BE2C (cell line): ENCODE measurements around the gene THSD7B.

Experiments used
- DNase-seq: peaks from one replicate; pipeline ENCODE4 v3.0.0-alpha.2; 2020
- H3K27me3 ChIP-seq: fragments of 250-450 bp; sonication (Bioruptor Pico); 2 replicates; pipeline ENCODE4 v1.5.1; 2020; ENCODE audit warnings: mild to moderate bottlenecking
- H3K36me3 ChIP-seq: fragments of 250-450 bp; sonication (Bioruptor Pico); 2 replicates; pipeline ENCODE4 v1.5.1; 2020; ENCODE audit warnings: mild to moderate bottlenecking
- H3K4me1 ChIP-seq: fragments of 250-450 bp; sonication (Bioruptor Pico); 2 replicates; pipeline ENCODE4 v1.5.1; 2020
- H3K4me3 ChIP-seq: 2 replicates; pipeline ENCODE4 v1.5.1; 2011; ENCODE audit warnings: low read depth, low read length
- H3K9me3 ChIP-seq: fragments of 250-450 bp; sonication (Bioruptor Pico); 2 replicates; pipeline ENCODE4 v1.5.1; 2020
- TF ChIP-seq, protein P1 (sequence below): IDR thresholded peaks from 2 replicates; pipeline ENCODE4 v1.5.1; 2012; ENCODE audit warnings: mild to moderate bottlenecking, low read depth, low read length

The THSD7B gene

DNA sequence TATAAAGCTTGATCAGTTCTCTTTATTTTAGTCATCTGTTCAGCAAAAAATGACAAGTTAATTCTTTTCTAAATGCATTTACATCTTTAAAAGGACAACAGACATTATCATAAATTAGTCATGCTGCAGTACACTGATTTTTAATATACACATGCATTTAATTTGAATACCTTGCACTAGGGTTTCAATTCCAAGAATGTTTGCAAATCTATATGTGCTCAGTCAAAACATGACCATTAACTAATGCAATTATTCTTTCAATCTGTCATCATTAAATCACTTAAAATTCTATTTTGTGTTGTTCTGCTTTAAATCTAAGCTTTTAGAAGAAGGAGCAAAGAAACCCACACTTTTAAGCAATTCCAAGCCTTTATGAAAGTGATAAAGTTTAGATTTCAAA, 342.6 kb downstream of the THSD7B start:
- no peak for DNase-seq
- H3K27me3 ChIP-seq: no peaks in the 10 kb centered on the region
- no peaks in the 10 kb centered on the region for H3K4me1 ChIP-seq
- TF ChIP-seq, protein P1, sequence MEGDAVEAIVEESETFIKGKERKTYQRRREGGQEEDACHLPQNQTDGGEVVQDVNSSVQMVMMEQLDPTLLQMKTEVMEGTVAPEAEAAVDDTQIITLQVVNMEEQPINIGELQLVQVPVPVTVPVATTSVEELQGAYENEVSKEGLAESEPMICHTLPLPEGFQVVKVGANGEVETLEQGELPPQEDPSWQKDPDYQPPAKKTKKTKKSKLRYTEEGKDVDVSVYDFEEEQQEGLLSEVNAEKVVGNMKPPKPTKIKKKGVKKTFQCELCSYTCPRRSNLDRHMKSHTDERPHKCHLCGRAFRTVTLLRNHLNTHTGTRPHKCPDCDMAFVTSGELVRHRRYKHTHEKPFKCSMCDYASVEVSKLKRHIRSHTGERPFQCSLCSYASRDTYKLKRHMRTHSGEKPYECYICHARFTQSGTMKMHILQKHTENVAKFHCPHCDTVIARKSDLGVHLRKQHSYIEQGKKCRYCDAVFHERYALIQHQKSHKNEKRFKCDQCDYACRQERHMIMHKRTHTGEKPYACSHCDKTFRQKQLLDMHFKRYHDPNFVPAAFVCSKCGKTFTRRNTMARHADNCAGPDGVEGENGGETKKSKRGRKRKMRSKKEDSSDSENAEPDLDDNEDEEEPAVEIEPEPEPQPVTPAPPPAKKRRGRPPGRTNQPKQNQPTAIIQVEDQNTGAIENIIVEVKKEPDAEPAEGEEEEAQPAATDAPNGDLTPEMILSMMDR: no peak
- H3K36me3 ChIP-seq: no peaks in the 10 kb centered on the region
- no peaks in the 10 kb centered on the region for H3K9me3 ChIP-seq
- no peak overlapping the region for H3K4me3 ChIP-seq

DNA sequence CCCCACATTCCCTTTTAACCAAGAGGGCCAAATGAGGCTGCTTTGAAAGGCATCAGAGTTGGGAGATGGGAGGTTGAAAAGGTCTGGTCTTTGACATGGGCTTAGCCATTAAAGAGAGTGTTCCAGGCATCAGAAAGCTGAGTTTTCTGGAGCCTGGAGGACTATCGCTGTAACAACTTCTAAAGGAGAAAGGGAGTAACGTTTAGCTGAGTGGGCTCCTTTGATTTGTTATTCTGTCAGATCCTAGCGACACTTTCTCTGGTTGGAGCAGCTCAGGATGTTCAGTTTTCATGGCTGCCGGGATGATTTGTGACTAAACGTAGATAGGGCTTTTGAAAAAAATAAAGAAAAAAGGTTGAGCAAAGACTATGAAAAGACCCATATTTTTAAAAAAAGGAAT, 346.6 kb downstream of the THSD7B start:
- Histone ChIP-seq H3K4me1 (no peaks in the 10 kb centered on the region), H3K27me3 (no peaks in the 10 kb centered on the region), H3K36me3 (no peaks in the 10 kb centered on the region), H3K9me3 (no peaks in the 10 kb centered on the region), H3K4me3 (no peak overlapping the region)
- DNase-seq: no peak
- TF ChIP-seq, protein P1: no peak

DNA sequence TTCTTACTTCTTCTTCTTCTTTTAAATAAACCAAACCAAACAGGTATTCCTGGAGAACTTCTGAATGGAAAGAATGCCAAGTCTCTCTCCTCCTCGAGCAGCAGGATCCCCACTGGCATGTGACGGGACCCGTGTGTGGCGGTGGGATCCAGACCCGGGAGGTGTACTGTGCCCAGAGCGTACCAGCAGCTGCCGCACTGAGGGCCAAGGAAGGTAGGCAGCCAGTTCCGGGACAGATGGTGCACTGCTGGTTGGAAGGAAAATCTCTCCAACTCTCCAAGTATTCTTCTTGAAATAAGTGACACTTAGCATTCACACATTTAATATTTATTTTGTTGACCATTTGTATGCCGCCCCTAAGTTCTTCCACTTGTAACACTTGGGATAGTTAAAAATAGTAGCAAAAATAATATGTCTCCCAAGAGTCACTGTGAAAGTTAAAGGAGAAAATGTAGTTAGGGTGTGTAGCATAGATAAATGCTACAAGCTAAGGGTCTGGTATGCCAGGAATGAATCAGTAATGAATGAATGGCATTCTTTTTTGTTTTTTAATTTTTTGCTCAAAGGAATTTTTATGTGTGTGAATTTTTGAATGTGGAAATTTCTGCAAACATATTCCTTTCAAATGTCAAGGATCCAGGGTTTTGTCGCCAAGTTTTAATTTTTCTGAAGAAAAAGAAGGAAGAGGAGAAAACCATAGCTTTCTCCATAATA, 349.9 kb downstream of the THSD7B start:
- Histone ChIP-seq H3K9me3 (no peaks in the 10 kb centered on the region), H3K4me3 (no peak overlapping the region), H3K4me1 (no peaks in the 10 kb centered on the region), H3K36me3 (no peaks in the 10 kb centered on the region), H3K27me3 (no peaks in the 10 kb centered on the region)
- TF ChIP-seq, protein P1: no peak
- DNase-seq: no peak

DNA sequence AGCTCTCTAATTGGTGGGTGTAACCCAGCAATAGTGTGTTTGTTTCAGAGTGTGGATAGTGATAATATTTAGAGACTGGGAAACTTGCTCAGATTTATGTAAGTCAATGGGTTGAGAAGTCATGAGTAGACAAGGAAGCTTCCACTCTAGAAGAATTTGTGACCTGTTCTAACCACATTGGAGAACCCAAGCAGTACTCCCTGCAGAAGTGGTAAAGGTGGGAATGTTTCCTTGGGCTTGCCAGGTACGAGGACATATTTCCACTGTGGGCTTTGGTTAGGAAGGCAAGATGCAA, 350.4 kb downstream of the THSD7B start:
- H3K4me3 ChIP-seq: no peak overlapping the region
- TF ChIP-seq, protein P1: no peak
- H3K36me3 ChIP-seq: no peaks in the 10 kb centered on the region
- DNase-seq: no peak
- H3K27me3 ChIP-seq: no peaks in the 10 kb centered on the region
- H3K9me3 ChIP-seq: no peaks in the 10 kb centered on the region
- no peaks in the 10 kb centered on the region for H3K4me1 ChIP-seq

DNA sequence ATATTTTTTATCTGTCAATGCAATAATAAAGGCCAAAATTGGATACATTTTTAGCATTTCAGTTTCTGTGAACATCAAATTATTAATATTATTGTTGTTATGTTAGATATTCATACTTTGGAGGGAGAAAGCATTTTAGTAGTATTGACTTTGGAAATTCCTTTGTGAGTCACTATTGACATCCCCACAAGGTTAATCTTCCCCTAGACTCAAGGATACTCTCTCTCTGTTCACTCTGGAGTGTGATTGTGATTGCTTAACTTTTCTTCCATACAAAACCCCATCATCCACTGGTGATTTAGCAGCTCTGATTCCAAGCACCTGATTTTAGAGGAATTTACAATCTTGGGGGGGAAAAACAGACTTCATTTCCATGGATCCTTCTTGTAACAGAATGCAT, 352.0 kb downstream of the THSD7B start:
- TF ChIP-seq, protein P1: no peak
- Histone ChIP-seq H3K4me1 (no peaks in the 10 kb centered on the region), H3K36me3 (no peaks in the 10 kb centered on the region), H3K4me3 (no peak overlapping the region), H3K27me3 (no peaks in the 10 kb centered on the region), H3K9me3 (no peaks in the 10 kb centered on the region)
- no peak for DNase-seq

DNA sequence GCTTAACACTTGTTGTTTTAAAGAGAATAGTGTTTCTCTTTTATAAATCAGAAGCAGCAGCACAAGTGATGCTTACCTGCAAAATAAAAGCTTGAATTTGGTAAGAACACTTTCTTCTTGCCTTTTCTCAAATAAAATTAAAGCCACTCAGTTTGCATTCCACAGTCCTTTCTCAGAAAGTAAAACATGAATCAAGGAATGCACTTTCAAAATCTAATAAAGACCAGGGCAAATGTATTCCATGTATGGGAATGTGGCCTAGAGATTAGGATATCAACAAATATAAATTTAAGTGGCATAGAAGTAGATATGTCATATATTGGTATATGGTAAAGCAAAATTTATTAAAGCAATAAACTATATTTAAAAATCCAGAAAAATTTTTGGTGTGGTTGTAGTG, 352.8 kb downstream of the THSD7B start:
- Histone ChIP-seq H3K27me3 (no peaks in the 10 kb centered on the region), H3K9me3 (no peaks in the 10 kb centered on the region), H3K36me3 (no peaks in the 10 kb centered on the region)

More for the DNA sequence above, 352.8 kb downstream of the THSD7B start:
- no peak for DNase-seq
- no peaks in the 10 kb centered on the region for H3K4me1 ChIP-seq
- H3K4me3 ChIP-seq: no peak overlapping the region
- TF ChIP-seq, protein P1: no peak
